ENCODE measurements around the gene BEND2. TPM values are rescaled to one million over a fixed set of nuclear protein-coding genes. Genes with fewer than 3 reads are reported as not detected.

Gene BEND2
- total and polyA plus RNA-seq, 2 of the 13 experiments (the other 11 are each of a cell fraction or from before 2014, with no cell fraction given): not detected

- TF ChIP-seq ZBED4 (CRISPR knock-in tag; IDR thresholded peaks at IDR 0.05; ENCODE audit: borderline replicate concordance) (no peak), GMEB1 (CRISPR knock-in tag; IDR thresholded peaks at IDR 0.05; ENCODE audit: borderline replicate concordance) (no peak), U2AF1 (optimal IDR thresholded peaks at IDR 0.05; ENCODE audit: low read depth, low read length) (no peak), MBD4 (IDR thresholded peaks at IDR 0.05; ENCODE audit: borderline replicate concordance, low read length) (no peak), ZFAT (CRISPR knock-in tag; conservative IDR thresholded peaks at IDR 0.05) (no peak)
Measured at GRCh38 chrX:18160369-18160768, 60.3 kb downstream of the BEND2 start (continued).

GRCh38 chrX:18158963-18159362, 61.7 kb downstream of the BEND2 start:
- ATAC-seq: no peak

More at GRCh38 chrX:18158963-18159362, 61.7 kb downstream of the BEND2 start:
- Histone ChIP-seq H3K9ac (ENCODE audit: insufficient read depth, low read depth, low read length) (no peak overlapping the region), H3K4me3 (replicated peaks in 1 of 3; ENCODE audit: insufficient read depth in 1 of 3, low read depth in 2 of 3, low read length in 3 of 3) (no peak overlapping the region), H3K4me1 (ENCODE audit: insufficient read depth, low read length) (no peaks in the 10 kb centered on the region), H3K27me3 (ENCODE audit: control insufficient read depth in 1 of 2, insufficient read depth in 2 of 2, low read length in 2 of 2) (no peaks in the 10 kb centered on the region), H3K4me2 (ENCODE audit: low read depth, low read length) (no peak overlapping the region), H3K79me2 (ENCODE audit: insufficient read depth, low read length) (no peaks in the 10 kb centered on the region), H3K27ac (ENCODE audit: extremely low read length, insufficient read depth, low read length) (no peak overlapping the region), H4K20me1 (ENCODE audit: insufficient read depth, low read length) (no peaks in the 10 kb centered on the region), H2AFZ (ENCODE audit: low read length) (no peak overlapping the region), H3K9me3 (ENCODE audit: low read length) (no peaks in the 10 kb centered on the region), H3K36me3 (replicated peaks in 1 of 2; ENCODE audit: control insufficient read depth in 1 of 2, insufficient read depth in 2 of 2, low read length in 2 of 2) (no peaks in the 10 kb centered on the region)
- CTCF ChIA-PET (ENCODE audit: low intra/inter-chr PET ratio, low total read pairs): no interaction called here
- no peak for TF ChIP-seq FOXA1 (IDR thresholded peaks at IDR 0.05)
- no peak for TF ChIP-seq FOXA1 (CRISPR knock-in tag; IDR thresholded peaks at IDR 0.05)
- TF ChIP-seq MTF2 (CRISPR knock-in tag; IDR thresholded peaks at IDR 0.05; ENCODE audit: borderline replicate concordance): no peak
- TF ChIP-seq PREB (CRISPR knock-in tag; IDR thresholded peaks at IDR 0.05): no peak
- TF ChIP-seq ZGPAT (CRISPR knock-in tag; IDR thresholded peaks at IDR 0.05): no peak
- TF ChIP-seq GPBP1L1 (CRISPR knock-in tag; IDR thresholded peaks at IDR 0.05): no peak
- no peak for TF ChIP-seq ZSCAN31 (CRISPR knock-in tag; IDR thresholded peaks at IDR 0.05; ENCODE audit: low read depth)
- BruUV-seq (replicated peaks): no TSS peak
- FAIRE-seq (no peak), DNase-seq (ENCODE audit: low spot score) (no peak)
- intact Hi-C loops (cut with micrococcal nuclease; ENCODE audit: unreplicated experiment) (no loop called here), in situ Hi-C loops (cut with HindIII; ENCODE audit: extremely low pct_ligation_motif_present, low pct_unique_long_range_greater_than_20kb) (no loop called here)
- WGBS (ENCODE audit: low lambda C conversion rate): 0% methylated on average over 2 of the region's 2 CpGs
- POLR2A ChIA-PET: no interaction called here
